ENCODE measurements around the gene ADRM1. TPM values are rescaled to one million over a fixed set of nuclear protein-coding genes. Genes with fewer than 3 reads are reported as not detected.

Gene ADRM1
- total and polyA plus RNA-seq, 7 donors: 61.3 to 130 (median 102) TPM

GRCh38 chr20:62333820-62334595 lies 31.2 kb downstream of the ADRM1 start:
- H3K9me3 ChIP-seq: no peaks in the 10 kb centered on the region
- 85 to 90% methylated on average over 37 of the region's 37 CpGs for WGBS, 2 donors
- no peaks in the 10 kb centered on the region for H3K27me3 ChIP-seq
- DNase-seq: no peak
- intact Hi-C loops (cut with DNase I): no loop called here
- H3K27ac ChIP-seq: peak overlapping the region in 1 of 4 donors; percentile 2
- no peaks in the 10 kb centered on the region for H3K4me1 ChIP-seq
- H3K36me3 ChIP-seq: peaks cover 75 to 99% (median 92%) of the 10 kb centered on the region in 4 donors
- H3K4me3 ChIP-seq: no peak overlapping the region
- no peak for TF ChIP-seq POLR2AphosphoS5 (IDR thresholded peaks at IDR 0.05)
- no peak for TF ChIP-seq POLR2A (IDR thresholded peaks at IDR 0.05)
- TF ChIP-seq EP300 (IDR thresholded peaks at IDR 0.05): no peak
- TF ChIP-seq, protein P1, sequence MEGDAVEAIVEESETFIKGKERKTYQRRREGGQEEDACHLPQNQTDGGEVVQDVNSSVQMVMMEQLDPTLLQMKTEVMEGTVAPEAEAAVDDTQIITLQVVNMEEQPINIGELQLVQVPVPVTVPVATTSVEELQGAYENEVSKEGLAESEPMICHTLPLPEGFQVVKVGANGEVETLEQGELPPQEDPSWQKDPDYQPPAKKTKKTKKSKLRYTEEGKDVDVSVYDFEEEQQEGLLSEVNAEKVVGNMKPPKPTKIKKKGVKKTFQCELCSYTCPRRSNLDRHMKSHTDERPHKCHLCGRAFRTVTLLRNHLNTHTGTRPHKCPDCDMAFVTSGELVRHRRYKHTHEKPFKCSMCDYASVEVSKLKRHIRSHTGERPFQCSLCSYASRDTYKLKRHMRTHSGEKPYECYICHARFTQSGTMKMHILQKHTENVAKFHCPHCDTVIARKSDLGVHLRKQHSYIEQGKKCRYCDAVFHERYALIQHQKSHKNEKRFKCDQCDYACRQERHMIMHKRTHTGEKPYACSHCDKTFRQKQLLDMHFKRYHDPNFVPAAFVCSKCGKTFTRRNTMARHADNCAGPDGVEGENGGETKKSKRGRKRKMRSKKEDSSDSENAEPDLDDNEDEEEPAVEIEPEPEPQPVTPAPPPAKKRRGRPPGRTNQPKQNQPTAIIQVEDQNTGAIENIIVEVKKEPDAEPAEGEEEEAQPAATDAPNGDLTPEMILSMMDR (IDR thresholded peaks at IDR 0.05): no peak

DNA sequence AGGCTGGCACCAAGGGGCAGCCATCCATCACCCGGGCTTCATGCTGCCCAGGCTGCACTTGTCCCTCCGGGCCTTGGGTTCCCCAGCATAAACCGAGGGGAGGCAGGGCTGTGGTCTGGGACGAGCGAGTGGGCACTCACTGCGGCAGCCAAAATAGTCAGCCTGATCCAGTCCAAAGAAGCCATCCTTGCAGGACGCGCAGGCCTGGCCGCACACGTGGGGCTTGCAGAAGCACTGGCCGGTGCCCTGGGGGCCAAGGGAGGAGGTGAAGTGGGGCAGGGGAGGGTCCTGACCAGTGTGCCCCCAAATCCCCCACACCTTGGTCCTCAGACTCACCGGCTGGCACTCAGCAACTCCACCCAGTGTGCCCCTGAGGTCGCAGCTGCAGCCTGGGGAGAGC lies 32.1 kb downstream of the ADRM1 start:
- no peaks in the 10 kb centered on the region for H3K27me3 ChIP-seq
- no peak overlapping the region for H3K27ac ChIP-seq
- 90 to 92% methylated on average over 13 of the region's 13 CpGs for WGBS, 2 donors
- no peaks in the 10 kb centered on the region for H3K9me3 ChIP-seq
- TF ChIP-seq POLR2A (IDR thresholded peaks at IDR 0.05) (no peak), EP300 (IDR thresholded peaks at IDR 0.05) (no peak), POLR2AphosphoS5 (IDR thresholded peaks at IDR 0.05) (no peak)
- TF ChIP-seq, protein P1 (IDR thresholded peaks at IDR 0.05): no peak
- H3K36me3 ChIP-seq: peaks cover 66 to 99% (median 86%) of the 10 kb centered on the region in 4 donors
- intact Hi-C loops (cut with DNase I): no loop called here
- no peak overlapping the region for H3K4me3 ChIP-seq
- DNase-seq: no peak
- H3K4me1 ChIP-seq: no peaks in the 10 kb centered on the region

GRCh38 chr20:62335532-62335931 lies 32.7 kb downstream of the ADRM1 start:
- intact Hi-C loops (cut with DNase I): no loop called here
- Histone ChIP-seq H3K4me3 (no peak overlapping the region), H3K9me3 (no peaks in the 10 kb centered on the region), H3K27ac (peak overlapping the region in 1 of 4 donors; percentile 41), H3K27me3 (no peaks in the 10 kb centered on the region), H3K4me1 (no peaks in the 10 kb centered on the region), H3K36me3 (peaks cover 60 to 99% (median 81%) of the 10 kb centered on the region in 4 donors)
- WGBS, 2 donors: 90 to 94% methylated on average over 6 of the region's 6 CpGs
- DNase-seq: no peak
- TF ChIP-seq POLR2A (IDR thresholded peaks at IDR 0.05): no peak
- no peak for TF ChIP-seq EP300 (IDR thresholded peaks at IDR 0.05)
- TF ChIP-seq, protein P1 (IDR thresholded peaks at IDR 0.05): no peak
- no peak for TF ChIP-seq POLR2AphosphoS5 (IDR thresholded peaks at IDR 0.05)

GRCh38 chr20:62336329-62336728 lies 33.5 kb downstream of the ADRM1 start:
- whole genome bisulfite sequencing, 2 donors: 84 to 85% methylated on average over 11 of the region's 11 CpGs
- TF ChIP-seq POLR2AphosphoS5 (IDR thresholded peaks at IDR 0.05) (no peak), EP300 (IDR thresholded peaks at IDR 0.05) (no peak), POLR2A (IDR thresholded peaks at IDR 0.05) (no peak)
- TF ChIP-seq, protein P1 (IDR thresholded peaks at IDR 0.05): no peak
- Histone ChIP-seq H3K9me3 (no peaks in the 10 kb centered on the region), H3K4me3 (no peak overlapping the region), H3K4me1 (no peaks in the 10 kb centered on the region), H3K36me3 (peaks cover 55 to 99% (median 76%) of the 10 kb centered on the region in 4 donors), H3K27me3 (no peaks in the 10 kb centered on the region), H3K27ac (peak overlapping the region in 1 of 4 donors; percentile 41)
- intact Hi-C loops (cut with DNase I): no loop called here
- DNase-seq: no peak

Measured in sigmoid colon (tissue), 7 donors.